T-helper 1 cell treated with Interleukin-12 subunit alpha and Interleukin-12 subunit beta and Interleukin-4 antibody, amounts not matched to agents 30 ng/mL and 1 ng/mL, for 36 hours (primary cell): ENCODE results near the gene HHAT. TPM values are rescaled to one million over a fixed set of nuclear protein-coding genes. Genes with fewer than 3 reads are reported as not detected.

Experiments
- intact Hi-C: fragments of 100-400 bp; cut with micrococcal nuclease; formaldehyde crosslinking; loops from one replicate; pipeline ENCODE4 v1.15.1; 2024
- total RNA-seq: library from RNA; stranded (reverse); gene quantifications from 2 replicates; pipeline ENCODE4 v1.2.3, GENCODE V29; 2022

Gene HHAT
- total RNA-seq, 1 donor from 2014 or later: 1.1 TPM

DNA sequence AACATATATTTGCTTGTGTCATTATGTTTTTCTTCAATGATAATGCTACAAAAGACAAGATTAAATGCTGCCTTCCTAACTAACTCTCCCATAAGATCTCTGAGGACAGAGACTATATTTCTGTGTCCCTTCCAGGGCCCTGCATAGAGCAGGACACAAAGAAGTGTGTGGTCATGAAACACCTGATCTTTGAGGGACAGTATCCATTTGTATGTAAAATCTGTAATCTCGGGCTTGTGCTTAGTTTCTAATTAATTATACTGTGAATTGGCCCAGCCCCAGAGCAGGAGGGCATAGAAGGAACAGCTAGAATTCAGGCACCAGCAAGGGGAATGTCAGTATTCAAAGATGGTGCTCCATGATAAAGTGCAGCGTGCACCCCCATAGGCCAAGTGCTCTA is 374.9 kb downstream of the HHAT start:
- intact Hi-C loops: no loop called here

DNA sequence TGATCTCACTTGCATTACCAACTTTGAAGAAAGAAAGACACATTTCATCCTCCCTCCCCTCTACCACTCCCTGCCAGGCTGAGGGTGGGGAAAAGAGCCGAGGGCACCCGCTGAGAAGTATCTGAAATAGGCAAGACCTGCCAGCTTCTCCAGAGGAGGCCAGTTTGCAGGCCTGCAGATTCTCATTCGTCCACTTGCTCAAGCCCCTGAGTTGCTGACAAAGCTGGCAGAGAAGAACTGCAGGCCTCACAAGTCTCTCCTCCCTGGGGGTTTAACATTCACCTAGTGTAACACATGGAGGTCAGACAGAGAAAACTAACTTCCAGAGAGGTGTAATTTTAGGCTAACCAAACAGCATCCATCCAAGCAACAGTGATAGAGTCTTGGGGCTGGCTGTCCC is 376.4 kb downstream of the HHAT start:
- intact Hi-C loops: loop anchor here (5.0 kb wide), 1 partner anchor 292 kb away; no protein-coding TSS in a partner anchor

DNA sequence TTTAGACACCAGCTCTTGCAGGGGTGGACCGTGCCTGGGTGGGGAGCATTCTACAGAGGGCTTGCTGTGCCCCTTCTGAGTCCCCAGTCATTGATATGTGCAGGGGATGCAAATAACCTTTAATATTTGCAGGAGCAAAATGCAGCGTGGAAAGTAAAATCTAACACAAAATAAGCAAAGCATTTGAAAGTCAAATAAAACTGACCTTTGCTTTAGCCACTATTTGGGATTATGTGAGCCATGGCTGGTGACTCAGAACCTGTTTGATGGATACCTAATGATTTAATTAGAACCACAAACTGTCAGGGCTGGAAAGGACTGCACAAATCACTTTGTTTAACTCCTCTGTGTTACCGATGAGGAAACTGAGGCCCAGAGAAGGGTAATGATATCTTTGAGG is 377.5 kb downstream of the HHAT start:
- intact Hi-C loops: loop anchor here (5.0 kb wide), 1 partner anchor 291 kb away; no protein-coding TSS in a partner anchor

DNA sequence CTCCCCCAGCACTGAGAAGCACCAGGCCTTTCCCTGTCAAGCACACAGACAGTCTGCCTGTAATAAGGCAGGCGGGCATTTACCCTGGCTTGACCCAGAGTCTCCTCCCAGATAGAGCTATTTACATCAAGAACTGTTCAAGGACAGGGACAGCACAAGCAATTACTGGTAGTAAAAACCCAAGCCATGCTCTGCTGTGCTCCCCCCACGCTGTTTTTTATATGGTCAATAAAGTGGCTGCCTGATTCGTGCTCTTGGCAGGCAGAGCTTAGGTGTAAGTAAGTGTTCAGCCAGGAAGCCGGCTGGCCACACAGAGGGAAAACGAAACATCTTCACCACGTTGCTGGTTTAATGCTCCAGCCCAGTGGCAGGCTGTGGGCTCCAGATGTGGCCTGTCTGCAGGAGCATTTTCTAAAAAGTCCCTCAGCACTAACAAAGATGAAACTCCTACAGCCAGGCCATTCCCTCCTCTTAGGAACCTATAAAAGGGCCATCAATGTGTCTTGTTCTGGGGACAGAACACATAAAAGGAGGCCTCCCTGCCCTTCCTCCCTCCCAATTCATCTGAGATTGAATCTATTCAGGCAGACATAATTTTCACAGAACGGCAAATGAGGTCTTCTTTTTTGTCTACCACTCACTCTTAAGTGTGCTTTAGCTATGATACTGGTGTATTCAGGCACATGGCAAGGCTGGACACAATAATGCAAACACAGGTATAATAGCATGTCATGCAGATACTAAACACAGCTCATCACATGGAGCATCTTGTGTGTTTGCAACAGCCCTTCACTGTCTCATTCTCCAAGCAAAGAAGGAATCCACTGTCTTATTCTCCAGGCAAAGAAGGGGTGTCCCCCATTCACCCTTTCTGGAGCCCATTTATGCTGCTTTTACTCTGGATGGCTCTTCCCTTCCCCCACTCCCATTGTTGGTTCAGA is 378.9 kb downstream of the HHAT start:
- intact Hi-C loops: loop anchor here (5.0 kb wide), 1 partner anchor 290 kb away; no protein-coding TSS in a partner anchor

DNA sequence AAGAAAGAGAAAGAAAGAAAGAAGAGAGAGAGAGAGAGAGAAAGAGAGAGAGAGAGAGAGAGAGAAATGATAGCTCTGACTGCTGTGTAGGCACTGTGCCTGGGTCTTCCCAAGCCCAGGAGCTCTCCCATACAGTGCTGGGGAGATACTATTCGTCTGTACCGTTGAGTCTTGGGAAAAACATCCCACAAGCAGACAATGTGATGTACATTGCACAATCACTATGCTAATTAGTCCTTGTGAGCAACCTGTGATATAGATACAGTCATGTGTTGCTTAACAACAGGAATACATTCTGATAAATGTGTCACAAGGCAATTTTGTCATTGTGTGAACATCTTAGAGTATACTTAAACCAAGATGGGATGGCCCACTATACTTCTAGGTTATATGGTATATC is 381.0 kb downstream of the HHAT start:
- intact Hi-C loops: loop anchor here (5.0 kb wide), 1 partner anchor 288 kb away; no protein-coding TSS in a partner anchor

DNA sequence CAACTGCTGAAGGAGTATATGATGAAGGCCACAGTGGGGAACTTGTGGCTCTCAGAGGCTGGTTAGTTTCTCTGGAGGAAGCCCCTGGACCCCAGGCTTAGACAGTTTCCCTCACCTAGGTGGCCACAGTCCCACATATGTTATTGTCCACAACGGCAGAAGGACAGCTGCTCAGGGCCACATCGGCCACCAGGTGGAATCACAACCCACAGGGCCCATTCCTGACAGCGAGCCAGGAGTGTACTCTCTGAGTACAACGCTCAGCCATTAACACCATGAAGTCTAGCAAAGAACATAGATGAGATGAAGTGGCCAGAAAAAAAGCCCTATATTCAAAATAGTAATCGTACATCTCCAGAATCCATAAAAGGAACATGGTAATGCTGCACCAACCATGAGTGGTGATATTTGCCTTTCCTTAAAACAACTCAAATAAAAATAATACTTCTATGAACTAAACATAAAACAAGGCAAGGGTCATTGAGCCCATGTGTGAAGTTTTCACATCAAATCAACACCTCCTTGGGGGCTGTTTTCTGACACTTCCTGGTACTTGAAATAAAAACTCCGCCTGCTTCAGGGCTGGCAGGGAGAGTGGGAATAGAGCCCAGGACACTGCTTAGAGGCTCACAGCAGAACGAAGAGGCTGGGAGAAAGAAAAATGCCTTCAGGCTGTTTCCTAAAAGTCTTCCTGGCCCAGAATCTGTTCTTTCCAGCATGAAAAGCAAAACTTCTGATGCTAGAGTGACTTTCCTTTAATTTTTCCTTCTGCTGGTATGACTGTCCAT is 383.3 kb downstream of the HHAT start:
- intact Hi-C loops: no loop called here

DNA sequence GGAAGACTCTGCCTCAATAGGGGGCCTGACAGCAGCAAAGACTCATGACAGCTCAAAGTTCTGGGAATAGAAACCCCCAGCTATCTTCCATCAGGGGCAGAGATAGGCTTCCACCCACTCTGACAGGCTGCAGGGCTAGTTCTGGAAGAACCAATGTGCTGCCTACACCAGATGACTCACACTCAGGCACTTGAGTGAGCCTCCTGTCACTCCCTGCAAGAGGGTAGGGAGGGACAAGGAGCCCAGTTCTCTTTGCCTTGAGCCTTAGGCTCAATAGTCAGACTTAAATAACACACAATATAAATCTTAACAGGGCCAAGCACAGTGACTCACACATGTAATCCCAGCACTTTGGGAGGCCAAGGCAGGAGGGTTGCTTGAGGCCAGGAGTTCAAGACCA is 386.4 kb downstream of the HHAT start:
- intact Hi-C loops: no loop called here

DNA sequence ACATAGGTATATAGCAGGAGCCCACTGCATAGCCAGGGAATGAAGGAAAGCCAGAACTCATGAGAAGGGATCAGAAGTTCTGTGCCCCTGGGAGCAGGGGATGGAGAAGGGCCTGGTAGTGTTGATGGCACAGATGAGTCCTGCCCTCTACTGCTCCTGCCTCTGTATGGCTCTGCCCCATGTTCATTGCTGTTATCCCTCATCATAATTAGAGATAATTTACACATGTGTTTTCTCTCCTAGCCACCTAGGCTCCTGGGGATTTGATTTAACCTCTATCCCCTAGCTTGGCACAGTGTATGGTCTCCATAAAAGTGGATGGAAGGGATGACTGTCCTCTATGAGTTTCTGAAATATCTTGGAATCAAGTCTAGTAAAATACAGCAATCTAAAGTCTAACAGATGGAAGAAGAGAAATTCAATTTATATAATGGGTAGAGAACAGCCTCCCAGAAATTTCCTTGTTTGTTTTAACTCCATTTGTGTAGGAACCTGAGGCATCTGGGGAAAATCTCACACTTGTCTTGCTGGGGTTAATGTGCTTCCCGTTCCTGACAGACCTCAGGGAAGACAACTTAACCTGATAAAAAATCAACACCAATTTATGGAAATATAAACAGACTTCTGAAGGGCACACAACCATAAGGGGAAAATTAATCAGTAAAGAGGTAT is 393.8 kb downstream of the HHAT start:
- intact Hi-C loops: no loop called here

DNA sequence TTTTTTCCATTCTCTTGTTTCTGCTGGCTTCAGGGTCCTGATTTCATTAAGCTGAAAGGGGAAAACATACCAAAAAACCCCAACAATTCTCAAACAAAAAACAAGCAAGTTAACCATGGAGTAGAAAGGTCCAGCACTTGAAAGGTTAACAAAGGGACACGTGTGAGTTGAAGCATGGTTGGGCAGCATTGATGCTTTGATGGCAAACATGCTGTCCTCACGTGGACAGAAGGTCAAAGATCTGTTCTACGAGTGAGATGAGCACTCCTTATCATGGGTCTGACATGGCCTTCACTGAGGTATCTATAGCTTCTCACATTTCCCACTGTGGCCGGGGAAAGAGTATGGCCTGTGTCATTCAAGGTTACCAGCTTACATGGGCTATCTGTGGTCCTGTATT is 394.9 kb downstream of the HHAT start:
- intact Hi-C loops: no loop called here

DNA sequence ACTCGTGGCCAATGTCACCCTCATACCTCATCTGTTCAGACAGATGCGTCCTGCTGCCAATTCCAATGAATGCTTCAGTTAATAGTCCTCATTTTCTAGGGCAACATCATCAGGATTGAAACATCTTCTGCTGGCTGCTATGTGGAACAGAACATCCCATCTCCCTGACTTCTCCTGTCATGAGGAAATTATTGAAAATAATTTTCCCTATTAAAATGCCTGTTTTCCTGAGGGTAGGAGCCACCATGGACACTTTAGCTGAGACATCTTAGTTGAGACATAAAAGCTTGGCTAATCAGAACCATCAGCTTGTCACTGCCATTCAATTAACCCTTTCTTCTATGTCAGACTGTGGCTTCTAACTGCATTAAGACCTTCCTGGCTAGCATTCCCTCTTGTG is 396.1 kb downstream of the HHAT start:
- intact Hi-C loops: no loop called here

Other genes starting within 250 kb of the HHAT start
- gene SERTAD4, start 96.1 kb upstream of the HHAT start, total RNA-seq: not detected in 2 replicates